ENCODE data around the gene HPS1. TPM values are rescaled to one million over a fixed set of nuclear protein-coding genes. Genes with fewer than 3 reads are reported as not detected.

The HPS1 gene
- total RNA-seq, 1 donor from 2014 or later, result 104 TPM

GRCh38 chr10:98465866-98466265 is 19.1 kb upstream of the HPS1 start:
- no peak for ATAC-seq (ENCODE audit: low read depth)
- peaks cover 4% of the 10 kb centered on the region for H3K4me1 Mint-ChIP-seq
- no peak overlapping the region for H3K4me3 Mint-ChIP-seq
- no peak for DNase-seq
- H3K27ac Mint-ChIP-seq, result no peak overlapping the region
- POLR2A ChIA-PET, result no interaction called here
- TF ChIP-seq, protein P1, sequence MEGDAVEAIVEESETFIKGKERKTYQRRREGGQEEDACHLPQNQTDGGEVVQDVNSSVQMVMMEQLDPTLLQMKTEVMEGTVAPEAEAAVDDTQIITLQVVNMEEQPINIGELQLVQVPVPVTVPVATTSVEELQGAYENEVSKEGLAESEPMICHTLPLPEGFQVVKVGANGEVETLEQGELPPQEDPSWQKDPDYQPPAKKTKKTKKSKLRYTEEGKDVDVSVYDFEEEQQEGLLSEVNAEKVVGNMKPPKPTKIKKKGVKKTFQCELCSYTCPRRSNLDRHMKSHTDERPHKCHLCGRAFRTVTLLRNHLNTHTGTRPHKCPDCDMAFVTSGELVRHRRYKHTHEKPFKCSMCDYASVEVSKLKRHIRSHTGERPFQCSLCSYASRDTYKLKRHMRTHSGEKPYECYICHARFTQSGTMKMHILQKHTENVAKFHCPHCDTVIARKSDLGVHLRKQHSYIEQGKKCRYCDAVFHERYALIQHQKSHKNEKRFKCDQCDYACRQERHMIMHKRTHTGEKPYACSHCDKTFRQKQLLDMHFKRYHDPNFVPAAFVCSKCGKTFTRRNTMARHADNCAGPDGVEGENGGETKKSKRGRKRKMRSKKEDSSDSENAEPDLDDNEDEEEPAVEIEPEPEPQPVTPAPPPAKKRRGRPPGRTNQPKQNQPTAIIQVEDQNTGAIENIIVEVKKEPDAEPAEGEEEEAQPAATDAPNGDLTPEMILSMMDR (IDR thresholded peaks at IDR 0.05), result no peak
- CTCF ChIA-PET, result interaction anchor here (0.6 to 4.8 kb wide), 5 partner anchors 40 to 927 kb away, joined by 3 to 86 read pairs (median 7); no protein-coding TSS in a partner anchor
- H3K27me3 Mint-ChIP-seq, result peaks cover 11% of the 10 kb centered on the region
- H3K36me3 Mint-ChIP-seq (ENCODE audit: low read depth), result peaks cover 2% of the 10 kb centered on the region
- intact Hi-C loops (cut with micrococcal nuclease), result loop anchor here (5.0 to 10.0 kb wide), 4 partner anchors 326 to 1151 kb away; partner anchors contain the start of gene GOT1
- H3K9me3 Mint-ChIP-seq, result no peaks in the 10 kb centered on the region

- no peak for DNase-seq
- no peaks in the 10 kb centered on the region for H3K9me3 Mint-ChIP-seq
- POLR2A ChIA-PET, result no interaction called here
- peaks cover 2% of the 10 kb centered on the region for H3K36me3 Mint-ChIP-seq (ENCODE audit: low read depth)
- peaks cover 4% of the 10 kb centered on the region for H3K4me1 Mint-ChIP-seq
- TF ChIP-seq, protein P1 (IDR thresholded peaks at IDR 0.05), result no peak
- H3K27ac Mint-ChIP-seq, result no peak overlapping the region
- H3K27me3 Mint-ChIP-seq, result peaks cover 11% of the 10 kb centered on the region
- intact Hi-C loops (cut with micrococcal nuclease), result loop anchor here (10.0 kb wide), 1 partner anchor 931 kb away; no protein-coding TSS in a partner anchor
- CTCF ChIA-PET, result interaction anchor here (1.2 kb wide), 1 partner anchor 782 kb away, joined by 4 read pairs; no protein-coding TSS in a partner anchor
- H3K4me3 Mint-ChIP-seq, result no peak overlapping the region
- ATAC-seq (ENCODE audit: low read depth), result no peak
Measured at GRCh38 chr10:98463976-98464754, 17.4 kb upstream of the HPS1 start.

DNA sequence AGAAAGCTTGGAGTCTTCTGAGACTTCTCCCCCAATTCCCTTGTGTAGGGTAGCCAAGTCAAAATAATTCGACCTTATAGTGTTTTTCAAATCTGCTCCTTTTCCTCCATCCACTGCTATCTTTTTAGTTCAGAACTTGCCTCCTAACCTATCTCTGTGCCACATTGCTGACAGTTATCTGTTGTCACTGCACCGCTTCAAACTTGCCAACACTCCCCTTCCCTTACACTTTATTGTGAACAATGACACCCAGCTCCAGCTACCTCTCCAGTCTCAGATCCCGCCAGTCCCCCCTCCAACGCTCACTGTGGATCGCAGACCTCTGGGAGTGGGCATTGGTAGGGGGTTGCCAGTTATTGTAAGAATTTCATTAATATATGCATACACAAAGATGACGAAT is 16.3 kb upstream of the HPS1 start:
- ChIA-PET POLR2A (no interaction called here), CTCF (interaction anchor here (1.6 kb wide), 1 partner anchor 784 kb away, joined by 3 read pairs; no protein-coding TSS in a partner anchor)
- Mint-ChIP-seq H3K4me1 (peaks cover 4% of the 10 kb centered on the region), H3K9me3 (no peaks in the 10 kb centered on the region), H3K27ac (no peak overlapping the region), H3K36me3 (ENCODE audit: low read depth) (peaks cover 2% of the 10 kb centered on the region), H3K4me3 (no peak overlapping the region), H3K27me3 (peaks cover 14% of the 10 kb centered on the region)
- ATAC-seq (ENCODE audit: low read depth), result no peak
- intact Hi-C loops (cut with micrococcal nuclease), result loop anchor here (10.0 kb wide), 1 partner anchor 932 kb away; no protein-coding TSS in a partner anchor
- TF ChIP-seq, protein P1 (IDR thresholded peaks at IDR 0.05), result no peak
- DNase-seq, result no peak

DNA sequence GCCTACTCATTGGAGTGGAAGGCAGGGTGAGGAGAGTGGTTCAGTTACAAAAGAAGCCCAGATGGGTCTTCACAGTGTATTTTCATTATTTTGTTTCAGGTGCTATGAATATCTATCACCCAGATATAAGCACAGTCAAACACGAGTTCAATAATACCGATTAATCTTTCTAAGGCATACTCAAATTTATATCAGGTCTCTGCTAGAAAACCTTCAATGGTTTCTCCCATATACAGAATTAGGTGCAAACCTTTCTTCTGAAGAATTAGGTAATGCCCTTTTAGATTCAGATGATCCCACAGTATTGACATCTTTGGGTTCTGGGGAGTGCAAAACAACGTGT is 14.7 kb upstream of the HPS1 start:
- ATAC-seq (ENCODE audit: low read depth) (no peak), DNase-seq (no peak)
- TF ChIP-seq, protein P1 (IDR thresholded peaks at IDR 0.05), result no peak
- H3K36me3 Mint-ChIP-seq (ENCODE audit: low read depth), result no peaks in the 10 kb centered on the region
- H3K4me1 Mint-ChIP-seq, result no peaks in the 10 kb centered on the region
- H3K27me3 Mint-ChIP-seq, result peaks cover 15% of the 10 kb centered on the region
- no peaks in the 10 kb centered on the region for H3K9me3 Mint-ChIP-seq
- no peak overlapping the region for H3K4me3 Mint-ChIP-seq
- ChIA-PET CTCF (no interaction called here), POLR2A (no interaction called here)
- no peak overlapping the region for H3K27ac Mint-ChIP-seq
- intact Hi-C loops (cut with micrococcal nuclease), result loop anchor here (10.0 kb wide), 1 partner anchor 933 kb away; no protein-coding TSS in a partner anchor

DNA sequence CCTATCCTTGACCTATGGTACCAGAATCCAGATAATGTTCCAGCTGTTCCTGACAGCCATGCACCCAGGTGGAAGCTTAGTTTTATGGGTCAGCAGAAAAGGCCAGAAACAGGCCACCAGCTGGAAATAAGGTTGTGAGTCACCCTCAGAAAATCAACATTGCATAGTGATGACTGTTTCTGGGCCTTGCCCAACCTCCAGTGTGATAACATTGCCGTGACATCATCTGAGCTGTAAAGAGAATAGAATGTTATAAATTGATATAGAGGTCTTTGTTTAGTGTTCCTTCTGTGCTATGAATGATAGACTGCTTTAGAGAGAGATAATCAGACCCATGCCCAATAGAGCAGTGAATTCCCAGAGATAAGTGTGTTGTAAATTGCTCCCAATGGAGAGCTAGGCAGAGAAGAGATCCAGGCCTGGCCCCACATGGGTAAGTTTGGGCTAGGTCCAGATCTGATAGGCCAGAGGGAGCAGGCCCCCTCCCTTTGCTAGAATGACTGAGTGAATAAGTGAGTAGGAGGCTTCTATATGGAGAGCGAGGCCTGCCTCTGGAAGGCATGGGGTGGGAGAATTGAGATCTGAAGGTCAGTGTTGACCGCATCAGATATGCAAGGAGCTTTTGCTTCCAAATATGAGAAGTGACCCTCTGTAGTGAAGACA is 14.2 kb upstream of the HPS1 start:
- no peak for ATAC-seq (ENCODE audit: low read depth)
- POLR2A ChIA-PET, result no interaction called here

More for the DNA sequence above, 14.2 kb upstream of the HPS1 start:
- no peaks in the 10 kb centered on the region for H3K9me3 Mint-ChIP-seq
- no peaks in the 10 kb centered on the region for H3K4me1 Mint-ChIP-seq
- H3K36me3 Mint-ChIP-seq (ENCODE audit: low read depth), result no peaks in the 10 kb centered on the region
- TF ChIP-seq, protein P1 (IDR thresholded peaks at IDR 0.05), result no peak
- H3K4me3 Mint-ChIP-seq, result no peak overlapping the region
- H3K27me3 Mint-ChIP-seq, result peaks cover 14% of the 10 kb centered on the region
- H3K27ac Mint-ChIP-seq, result no peak overlapping the region
- DNase-seq, result no peak
- intact Hi-C loops (cut with micrococcal nuclease), result loop anchor here (10.0 kb wide), 1 partner anchor 934 kb away; no protein-coding TSS in a partner anchor
- CTCF ChIA-PET, result no interaction called here
